HEK293 (cell line): ENCODE results near the gene DNAH7.
A peak's percentile ranks its signal among the peaks of the same experiment; 100 is the strongest.

Source experiments
- CTCF ChIA-PET: fragments of 350-600 bp; formaldehyde crosslinking; extraction: SDS; loops from one replicate; lab custom pipeline; 2021; ENCODE audit warnings: antibody characterized with exemption; lab: Yijun Ruan, JAX
- POLR2A ChIA-PET: fragments of 300-600 bp; formaldehyde crosslinking; extraction: SDS; loops from one replicate; lab custom pipeline; 2020; ENCODE audit warnings: antibody characterized with exemption, inconsistent platforms; lab: Yijun Ruan, JAX
- H3K27ac ChIP-seq: fragments of 200-500 bp; sonication (Bioruptor generic); 2 replicates; pipeline ENCODE4 v1.5.1; 2014; ENCODE audit warnings: low read depth, low read length, control low read depth, inconsistent platforms; ENCODE audit errors: extremely low read depth
- H3K36me3 ChIP-seq, 2 experiments: fragments of 200-500 bp in 1 of 2; sonication (Bioruptor generic) in 1 of 2; 1 replicate in 1 of 2; 2 replicates in 1 of 2; pipeline ENCODE4 v1.5.1; 2014 to 2017; ENCODE audit warnings: inconsistent platforms in 2 of 2, low read length in 2 of 2; ENCODE audit not compliant: control insufficient read depth in 2 of 2, insufficient read depth in 1 of 2
- H3K4me1 ChIP-seq: fragments of 200-500 bp; sonication (Bioruptor generic); 2 replicates; pipeline ENCODE4 v1.5.1; 2014; ENCODE audit warnings: mild to moderate bottlenecking, low read length, inconsistent platforms; ENCODE audit not compliant: control insufficient read depth, insufficient read depth
- H3K4me3 ChIP-seq: 2 replicates; pipeline ENCODE4 v1.5.1; 2011; ENCODE audit warnings: low read depth, mild to moderate bottlenecking, control low read depth, low read length, moderate library complexity
- H3K9me3 ChIP-seq: fragments of 200-500 bp; sonication (Bioruptor generic); 2 replicates; pipeline ENCODE4 v1.5.1; 2014; ENCODE audit warnings: low read depth, low read length, inconsistent platforms; ENCODE audit not compliant: control insufficient read depth, insufficient read depth
- BCL11B ChIP-seq: fragments of 450-650 bp; formaldehyde crosslinking; IDR thresholded peaks from 2 replicates; pipeline ENCODE4 v1.5.1; 2016; ENCODE audit warnings: low read depth, missing biosample characterization, missing genetic modification characterization
- GFI1B ChIP-seq: fragments of 450-650 bp; formaldehyde crosslinking; IDR thresholded peaks from 2 replicates; pipeline ENCODE4 v1.5.1; 2016; ENCODE audit warnings: missing biosample characterization, missing genetic modification characterization
- KLF1 ChIP-seq: fragments of 450-650 bp; formaldehyde crosslinking; IDR thresholded peaks from 2 replicates; pipeline ENCODE4 v1.5.1; 2016; ENCODE audit warnings: missing biosample characterization, missing genetic modification characterization
- KLF10 ChIP-seq: fragments of 450-650 bp; IDR thresholded peaks from 2 replicates; pipeline ENCODE4 v1.5.1; 2018; ENCODE audit warnings: missing biosample characterization, mild to moderate bottlenecking, missing genetic modification characterization
- SP2 ChIP-seq: fragments of 450-650 bp; formaldehyde crosslinking; IDR thresholded peaks from 2 replicates; pipeline ENCODE4 v1.5.1; 2016; ENCODE audit warnings: missing biosample characterization, missing genetic modification characterization
- SP7 ChIP-seq: fragments of 450-650 bp; formaldehyde crosslinking; IDR thresholded peaks from 2 replicates; pipeline ENCODE4 v1.5.1; 2016; ENCODE audit warnings: missing biosample characterization, missing genetic modification characterization
- ZFHX2 ChIP-seq: fragments of 450-650 bp; formaldehyde crosslinking; conservative IDR thresholded peaks from 2 replicates; pipeline ENCODE4 v1.5.1; 2016; ENCODE audit warnings: missing biosample characterization, missing genetic modification characterization
- ZIC2 ChIP-seq: fragments of 450-650 bp; formaldehyde crosslinking; IDR thresholded peaks from 2 replicates; pipeline ENCODE4 v1.5.1; 2016; ENCODE audit warnings: missing biosample characterization, missing genetic modification characterization
- ZNF423 ChIP-seq: fragments of 450-650 bp; formaldehyde crosslinking; IDR thresholded peaks from 2 replicates; pipeline ENCODE4 v1.5.1; 2016; ENCODE audit warnings: missing biosample characterization, missing genetic modification characterization
- ZNF48 ChIP-seq: fragments of 450-650 bp; formaldehyde crosslinking; IDR thresholded peaks from 2 replicates; pipeline ENCODE4 v1.5.1; 2016; ENCODE audit warnings: missing biosample characterization, missing genetic modification characterization
- ZNF501 ChIP-seq: fragments of 450-650 bp; formaldehyde crosslinking; IDR thresholded peaks from 2 replicates; pipeline ENCODE4 v1.5.1; 2016; ENCODE audit warnings: missing biosample characterization, missing genetic modification characterization
- ZNF544 ChIP-seq: fragments of 450-650 bp; formaldehyde crosslinking; IDR thresholded peaks from 2 replicates; pipeline ENCODE4 v1.5.0; 2017; ENCODE audit warnings: missing biosample characterization, missing genetic modification characterization
- ZNF560 ChIP-seq: fragments of 450-650 bp; formaldehyde crosslinking; IDR thresholded peaks from 2 replicates; pipeline ENCODE4 v1.5.1; 2017; ENCODE audit warnings: missing biosample characterization, missing genetic modification characterization, borderline replicate concordance
- ZNF610 ChIP-seq: fragments of 450-650 bp; formaldehyde crosslinking; IDR thresholded peaks from 2 replicates; pipeline ENCODE4 v1.5.1; 2016; ENCODE audit warnings: missing biosample characterization, missing genetic modification characterization, borderline replicate concordance
- ZNF654 ChIP-seq: fragments of 450-650 bp; formaldehyde crosslinking; IDR thresholded peaks from 2 replicates; pipeline ENCODE4 v1.5.1; 2016; ENCODE audit warnings: low read depth, missing biosample characterization, missing genetic modification characterization
- ZNF658 ChIP-seq: fragments of 450-650 bp; formaldehyde crosslinking; IDR thresholded peaks from 2 replicates; pipeline ENCODE4; 2016; ENCODE audit warnings: missing biosample characterization, missing genetic modification characterization
- ZNF670 ChIP-seq: fragments of 450-650 bp; formaldehyde crosslinking; IDR thresholded peaks from 2 replicates; pipeline ENCODE4 v1.5.1; 2016; ENCODE audit warnings: missing biosample characterization, missing genetic modification characterization, low read depth
- ZNF777 ChIP-seq: fragments of 450-650 bp; formaldehyde crosslinking; IDR thresholded peaks from 2 replicates; pipeline ENCODE4 v1.5.1; 2017; ENCODE audit warnings: missing biosample characterization, missing genetic modification characterization, borderline replicate concordance
- ZSCAN23 ChIP-seq: fragments of 450-650 bp; formaldehyde crosslinking; IDR thresholded peaks from 2 replicates; pipeline ENCODE4 v1.5.1; 2016; ENCODE audit warnings: missing biosample characterization, missing genetic modification characterization
- TF ChIP-seq, protein P1 (sequence below): fragments of 450-650 bp; formaldehyde crosslinking; IDR thresholded peaks from 2 replicates; pipeline ENCODE4 v1.5.1; 2017; ENCODE audit warnings: missing biosample characterization, missing genetic modification characterization
- TF ChIP-seq, protein P2 (sequence below): sonication (generic); formaldehyde crosslinking; IDR thresholded peaks from 2 replicates; pipeline ENCODE4 v1.8.1; 2022; ENCODE audit warnings: mild to moderate bottlenecking, moderate library complexity, missing genetic modification reagents
- TF ChIP-seq, protein P3 (sequence below): fragments of 450-650 bp; formaldehyde crosslinking; IDR thresholded peaks from 2 replicates; pipeline ENCODE4 v1.5.1; 2016; ENCODE audit warnings: missing biosample characterization, missing genetic modification characterization
- TF ChIP-seq, protein P4 (sequence below): fragments of 450-650 bp; formaldehyde crosslinking; IDR thresholded peaks from 2 replicates; pipeline ENCODE4 v1.5.1; 2016; ENCODE audit warnings: missing biosample characterization, missing genetic modification characterization

The DNAH7 gene

DNA sequence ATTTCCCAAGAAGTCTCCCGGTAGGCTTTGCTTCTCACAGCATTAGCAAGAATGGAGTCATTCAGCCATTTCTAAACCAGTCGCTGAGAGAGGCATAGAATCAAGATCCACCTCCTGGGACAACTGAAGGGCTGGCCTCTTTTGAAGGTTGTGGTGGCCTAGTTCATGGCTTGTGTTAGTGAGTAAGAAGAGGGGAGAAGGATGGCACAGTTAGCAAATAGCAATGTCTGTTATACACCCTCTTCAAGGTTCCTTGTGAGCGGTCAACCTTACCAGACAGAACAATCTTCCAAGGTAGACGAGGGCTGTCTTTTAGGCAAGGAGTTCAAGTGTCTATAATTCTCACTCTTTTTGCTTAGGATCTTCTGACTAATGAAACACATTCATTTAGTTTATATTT is 35.4 kb upstream of the DNAH7 start:
- H3K27ac ChIP-seq: no peak overlapping the region
- POLR2A ChIA-PET: no interaction called here
- TF ChIP-seq ZNF501 (no peak), ZNF670 (tag by site-specific recombination) (no peak), KLF1 (tag by site-specific recombination) (no peak), ZSCAN23 (no peak), ZNF48 (tag by site-specific recombination) (no peak), ZNF777 (no peak), ZNF560 (tag by site-specific recombination) (no peak), ZNF544 (tag by site-specific recombination) (no peak), GFI1B (no peak), ZNF658 (tag by site-specific recombination) (no peak), ZNF610 (tag by site-specific recombination) (no peak), ZNF654 (tag by site-specific recombination) (no peak), SP7 (tag by site-specific recombination) (no peak), BCL11B (tag by site-specific recombination) (no peak)
- TF ChIP-seq, protein P1, sequence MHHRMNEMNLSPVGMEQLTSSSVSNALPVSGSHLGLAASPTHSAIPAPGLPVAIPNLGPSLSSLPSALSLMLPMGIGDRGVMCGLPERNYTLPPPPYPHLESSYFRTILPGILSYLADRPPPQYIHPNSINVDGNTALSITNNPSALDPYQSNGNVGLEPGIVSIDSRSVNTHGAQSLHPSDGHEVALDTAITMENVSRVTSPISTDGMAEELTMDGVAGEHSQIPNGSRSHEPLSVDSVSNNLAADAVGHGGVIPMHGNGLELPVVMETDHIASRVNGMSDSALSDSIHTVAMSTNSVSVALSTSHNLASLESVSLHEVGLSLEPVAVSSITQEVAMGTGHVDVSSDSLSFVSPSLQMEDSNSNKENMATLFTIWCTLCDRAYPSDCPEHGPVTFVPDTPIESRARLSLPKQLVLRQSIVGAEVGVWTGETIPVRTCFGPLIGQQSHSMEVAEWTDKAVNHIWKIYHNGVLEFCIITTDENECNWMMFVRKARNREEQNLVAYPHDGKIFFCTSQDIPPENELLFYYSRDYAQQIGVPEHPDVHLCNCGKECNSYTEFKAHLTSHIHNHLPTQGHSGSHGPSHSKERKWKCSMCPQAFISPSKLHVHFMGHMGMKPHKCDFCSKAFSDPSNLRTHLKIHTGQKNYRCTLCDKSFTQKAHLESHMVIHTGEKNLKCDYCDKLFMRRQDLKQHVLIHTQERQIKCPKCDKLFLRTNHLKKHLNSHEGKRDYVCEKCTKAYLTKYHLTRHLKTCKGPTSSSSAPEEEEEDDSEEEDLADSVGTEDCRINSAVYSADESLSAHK: no peak
- TF ChIP-seq, protein P2, sequence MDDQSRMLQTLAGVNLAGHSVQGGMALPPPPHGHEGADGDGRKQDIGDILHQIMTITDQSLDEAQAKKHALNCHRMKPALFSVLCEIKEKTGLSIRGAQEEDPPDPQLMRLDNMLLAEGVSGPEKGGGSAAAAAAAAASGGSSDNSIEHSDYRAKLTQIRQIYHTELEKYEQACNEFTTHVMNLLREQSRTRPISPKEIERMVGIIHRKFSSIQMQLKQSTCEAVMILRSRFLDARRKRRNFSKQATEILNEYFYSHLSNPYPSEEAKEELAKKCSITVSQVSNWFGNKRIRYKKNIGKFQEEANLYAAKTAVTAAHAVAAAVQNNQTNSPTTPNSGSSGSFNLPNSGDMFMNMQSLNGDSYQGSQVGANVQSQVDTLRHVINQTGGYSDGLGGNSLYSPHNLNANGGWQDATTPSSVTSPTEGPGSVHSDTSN (CRISPR knock-in tag): no peak
- TF ChIP-seq, protein P3, sequence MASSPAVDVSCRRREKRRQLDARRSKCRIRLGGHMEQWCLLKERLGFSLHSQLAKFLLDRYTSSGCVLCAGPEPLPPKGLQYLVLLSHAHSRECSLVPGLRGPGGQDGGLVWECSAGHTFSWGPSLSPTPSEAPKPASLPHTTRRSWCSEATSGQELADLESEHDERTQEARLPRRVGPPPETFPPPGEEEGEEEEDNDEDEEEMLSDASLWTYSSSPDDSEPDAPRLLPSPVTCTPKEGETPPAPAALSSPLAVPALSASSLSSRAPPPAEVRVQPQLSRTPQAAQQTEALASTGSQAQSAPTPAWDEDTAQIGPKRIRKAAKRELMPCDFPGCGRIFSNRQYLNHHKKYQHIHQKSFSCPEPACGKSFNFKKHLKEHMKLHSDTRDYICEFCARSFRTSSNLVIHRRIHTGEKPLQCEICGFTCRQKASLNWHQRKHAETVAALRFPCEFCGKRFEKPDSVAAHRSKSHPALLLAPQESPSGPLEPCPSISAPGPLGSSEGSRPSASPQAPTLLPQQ (tag by site-specific recombination): no peak
- TF ChIP-seq, all 188 proteins: peak for 0
- CTCF ChIA-PET: no interaction called here
- Histone ChIP-seq H3K4me1 (peaks cover 5% of the 10 kb centered on the region; the same call in 1 of the 2 replicates), H3K9me3 (no peaks in the 10 kb centered on the region), H3K4me3 (no peak overlapping the region), H3K36me3 (no peaks in the 10 kb centered on the region)

DNA sequence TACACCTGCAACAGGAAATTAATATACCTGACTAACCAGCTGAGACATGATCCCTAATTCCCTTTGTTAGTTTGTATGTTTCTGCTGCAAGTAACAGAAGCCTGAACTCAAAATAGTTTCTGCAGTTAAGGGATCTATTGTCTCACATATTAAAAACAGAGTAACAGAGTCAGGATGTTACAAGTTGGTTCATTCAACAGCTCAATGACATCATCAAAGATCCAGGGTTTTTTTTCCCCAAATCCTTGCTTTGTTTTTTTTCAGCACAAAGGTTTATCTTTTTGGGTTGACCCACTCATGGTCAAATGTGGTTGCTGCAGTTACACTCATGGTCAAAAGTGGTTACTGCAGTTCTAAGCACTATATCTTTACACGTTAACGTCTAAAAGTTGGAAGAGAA is 35.0 kb upstream of the DNAH7 start:
- CTCF ChIA-PET: no interaction called here
- POLR2A ChIA-PET: no interaction called here
- Histone ChIP-seq H3K9me3 (no peaks in the 10 kb centered on the region), H3K4me3 (no peak overlapping the region), H3K4me1 (peaks cover 5% of the 10 kb centered on the region; the same call in 1 of the 2 replicates), H3K36me3 (no peaks in the 10 kb centered on the region), H3K27ac (no peak overlapping the region)
- TF ChIP-seq ZFHX2: no peak

DNA sequence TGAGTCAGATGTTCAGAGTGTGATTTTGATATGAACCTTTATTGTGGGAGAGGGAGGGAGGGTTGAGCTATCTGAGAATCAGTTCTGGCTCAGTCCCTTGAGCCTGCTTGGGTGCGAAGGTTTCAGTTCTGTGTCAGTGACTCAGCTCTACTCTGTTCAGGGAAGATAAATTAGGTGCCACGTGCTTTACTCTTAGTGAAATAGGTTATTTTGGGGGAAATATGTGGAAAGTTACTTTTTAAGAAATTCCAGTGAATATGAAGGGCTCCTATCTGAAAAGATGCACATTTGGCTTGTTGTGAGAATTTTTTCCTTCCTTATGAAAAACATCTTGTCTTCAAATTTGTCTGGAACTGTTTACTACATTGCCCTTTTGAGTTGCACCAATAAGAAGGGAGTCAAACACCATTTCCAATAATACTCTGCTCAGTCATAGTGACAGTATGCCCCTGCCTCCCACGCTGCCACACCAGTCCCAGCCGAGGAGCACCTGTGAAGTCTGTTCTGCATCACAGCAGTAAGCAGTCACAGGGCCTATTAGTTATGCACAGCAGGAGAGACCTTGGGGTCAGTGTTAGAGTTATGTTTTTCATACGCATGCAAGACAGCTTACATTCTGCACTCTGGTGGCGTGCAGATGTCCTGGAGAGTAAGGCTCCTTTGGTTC is 32.8 kb upstream of the DNAH7 start:
- ChIA-PET POLR2A (no interaction called here), CTCF (interaction anchor here (0.8 to 1.2 kb wide), 2 partner anchors 23 to 352 kb away, joined by 4 read pairs; no protein-coding TSS in a partner anchor)
- H3K4me1 ChIP-seq: peaks cover 5% of the 10 kb centered on the region; the same call in 1 of the 2 replicates
- no peaks in the 10 kb centered on the region for H3K36me3 ChIP-seq
- H3K9me3 ChIP-seq: no peaks in the 10 kb centered on the region
- H3K27ac ChIP-seq: no peak overlapping the region
- no peak overlapping the region for H3K4me3 ChIP-seq
- TF ChIP-seq SP2: no peak
- TF ChIP-seq, protein P4, sequence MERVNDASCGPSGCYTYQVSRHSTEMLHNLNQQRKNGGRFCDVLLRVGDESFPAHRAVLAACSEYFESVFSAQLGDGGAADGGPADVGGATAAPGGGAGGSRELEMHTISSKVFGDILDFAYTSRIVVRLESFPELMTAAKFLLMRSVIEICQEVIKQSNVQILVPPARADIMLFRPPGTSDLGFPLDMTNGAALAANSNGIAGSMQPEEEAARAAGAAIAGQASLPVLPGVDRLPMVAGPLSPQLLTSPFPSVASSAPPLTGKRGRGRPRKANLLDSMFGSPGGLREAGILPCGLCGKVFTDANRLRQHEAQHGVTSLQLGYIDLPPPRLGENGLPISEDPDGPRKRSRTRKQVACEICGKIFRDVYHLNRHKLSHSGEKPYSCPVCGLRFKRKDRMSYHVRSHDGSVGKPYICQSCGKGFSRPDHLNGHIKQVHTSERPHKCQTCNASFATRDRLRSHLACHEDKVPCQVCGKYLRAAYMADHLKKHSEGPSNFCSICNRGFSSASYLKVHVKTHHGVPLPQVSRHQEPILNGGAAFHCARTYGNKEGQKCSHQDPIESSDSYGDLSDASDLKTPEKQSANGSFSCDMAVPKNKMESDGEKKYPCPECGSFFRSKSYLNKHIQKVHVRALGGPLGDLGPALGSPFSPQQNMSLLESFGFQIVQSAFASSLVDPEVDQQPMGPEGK (tag by site-specific recombination): no peak
- peak; percentile 43; the same call in 1 of the 2 replicates for TF ChIP-seq ZIC2 (tag by site-specific recombination)
- no peak for TF ChIP-seq KLF10
- TF ChIP-seq, protein P3 (tag by site-specific recombination): no peak
- TF ChIP-seq ZNF423 (tag by site-specific recombination): no peak
